K562 (cell line): ENCODE results near the gene MMP15. TPM values are rescaled to one million over a fixed set of nuclear protein-coding genes. Genes with fewer than 3 reads are reported as not detected.

Source experiments
- ATAC-seq: fragments of 200-7000 bp; cut with Tn5 transposase; 3 replicates; pipeline ENCODE4 v1.9.1; 2020; ENCODE audit warnings: moderate library complexity
- BruUV-seq: library from RNA; stranded (reverse); fragments of 400-500 nt; replicated peaks from 2 replicates; lab custom pipeline; 2021; lab: Mats Ljungman, UMichigan
- CTCF ChIA-PET: fragments of 300-600 bp; formaldehyde crosslinking; extraction: SDS; loops from one replicate; lab custom pipeline; 2021; ENCODE audit warnings: low intra/inter-chr PET ratio; lab: Yijun Ruan, JAX
- POLR2A ChIA-PET: fragments of 300-600, 350-650 bp; sonication (Branson Sonifier 250); formaldehyde crosslinking; extraction: SDS; loops from one replicate; lab custom pipeline; 2021; ENCODE audit warnings: antibody characterized with exemption, inconsistent platforms; lab: Yijun Ruan, JAX
- DNase-seq, 4 experiments: peaks; one replicate each; pipeline versions ENCODE4 v3.0.0 to v3.0.0-alpha.2; 2011 to 2018; ENCODE audit warnings: low spot score in 3 of 4, mixed read lengths in 3 of 4; ENCODE audit errors: extremely low read depth in 1 of 4
- FAIRE-seq: peaks from 2 replicates; lab custom pipeline; 2011; peaks lifted over from hg19 to GRCh38; lab: Jason Lieb, UNC
- H2AFZ ChIP-seq: 2 replicates; pipeline ENCODE4 v1.6.0; 2011; ENCODE audit warnings: low read depth, low read length, control low read depth, inconsistent platforms
- H3K27ac ChIP-seq: fragments of 200-600 bp; 3 replicates; pipeline ENCODE4 v1.8.0; 2011; ENCODE audit warnings: low read depth, mild to moderate bottlenecking, control low read depth, inconsistent platforms, low read length, moderate library complexity, mixed read lengths; ENCODE audit errors: extremely low read depth
- H3K27me3 ChIP-seq, 2 experiments: fragments of 300-600 bp in 1 of 2; 2 replicates in 1 of 2; 3 replicates in 1 of 2; pipeline versions ENCODE4 v1.6.0 to v1.8.0; 2011; ENCODE audit warnings: inconsistent platforms in 2 of 2, low read length in 2 of 2, mild to moderate bottlenecking in 1 of 2, mixed read lengths in 1 of 2, moderate library complexity in 1 of 2; ENCODE audit not compliant: control insufficient read depth in 2 of 2, insufficient read depth in 2 of 2
- H3K36me3 ChIP-seq: fragments of 300-600 bp; 3 replicates; pipeline ENCODE4 v1.8.0; 2011; ENCODE audit warnings: mild to moderate bottlenecking, low read length, inconsistent platforms; ENCODE audit not compliant: control insufficient read depth, insufficient read depth
- H3K4me1 ChIP-seq, 2 experiments: fragments of 200-600 bp in 1 of 2; replicated peaks in 1 of 2; 2 replicates in 1 of 2; 3 replicates in 1 of 2; pipeline versions ENCODE4 v1.5.1 to v1.8.0; 2011; ENCODE audit warnings: inconsistent platforms in 2 of 2, low read length in 2 of 2, mild to moderate bottlenecking in 1 of 2, mixed read lengths in 1 of 2, moderate library complexity in 1 of 2; ENCODE audit not compliant: control insufficient read depth in 2 of 2, insufficient read depth in 2 of 2
- H3K4me2 ChIP-seq: 2 replicates; pipeline ENCODE4 v1.6.1; 2011; ENCODE audit warnings: low read length, control low read depth, inconsistent platforms, mixed read lengths; ENCODE audit not compliant: insufficient read depth
- H3K4me3 ChIP-seq: fragments of 200-600 bp; sonication (generic), shearing (Covaris generic); 2 replicates; pipeline ENCODE4 v1.5.1; 2016; ENCODE audit warnings: control low read depth, inconsistent platforms
- H3K79me2 ChIP-seq: fragments of 200-600 bp; 3 replicates; pipeline ENCODE4 v1.8.0; 2011; ENCODE audit warnings: low read length, inconsistent platforms; ENCODE audit not compliant: control insufficient read depth, insufficient read depth
- H3K9ac ChIP-seq, 2 experiments: 2 replicates each; pipeline versions ENCODE4 v1.6.0 to v1.6.1; 2011; ENCODE audit warnings: low read depth in 2 of 2, low read length in 2 of 2, control low read depth in 1 of 2, inconsistent platforms in 1 of 2, mild to moderate bottlenecking in 1 of 2, mixed read lengths in 1 of 2; ENCODE audit not compliant: insufficient read depth in 1 of 2
- H3K9me1 ChIP-seq: one replicate; pipeline ENCODE4 v1.6.0; 2011; ENCODE audit warnings: inconsistent platforms, mild to moderate bottlenecking, low read length, moderate library complexity; ENCODE audit not compliant: control insufficient read depth, insufficient read depth
- H3K9me3 ChIP-seq: replicated peaks from 2 replicates; pipeline ENCODE4 v1.5.1; 2011; ENCODE audit warnings: low read depth, low read length, inconsistent platforms; ENCODE audit not compliant: control insufficient read depth, insufficient read depth
- H4K20me1 ChIP-seq: replicated peaks from 2 replicates; pipeline ENCODE4 v1.6.1; 2011; ENCODE audit warnings: low read length, inconsistent platforms, mixed read lengths; ENCODE audit not compliant: control insufficient read depth, insufficient read depth
- CREB5 ChIP-seq: fragments of 250-450 bp; sonication (Bioruptor Pico); IDR thresholded peaks from 2 replicates; pipeline ENCODE4 v1.5.0; 2020; ENCODE audit warnings: mild to moderate bottlenecking
- CXXC5 ChIP-seq: fragments of 250-450 bp; sonication (Bioruptor Pico); IDR thresholded peaks from 2 replicates; pipeline ENCODE4 v1.8.0; 2022; ENCODE audit warnings: inconsistent platforms, mild to moderate bottlenecking, moderate library complexity
- L3MBTL2 ChIP-seq: fragments of 450-650 bp; IDR thresholded peaks from 2 replicates; pipeline ENCODE4 v1.6.1; 2016; ENCODE audit warnings: mild to moderate bottlenecking, moderate library complexity
- LEF1 ChIP-seq: fragments of 450-650 bp; IDR thresholded peaks from 2 replicates; pipeline ENCODE4 v1.6.1; 2016; ENCODE audit warnings: mild to moderate bottlenecking
- MCM3 ChIP-seq: fragments of 450-650 bp; IDR thresholded peaks from 2 replicates; pipeline ENCODE4 v1.6.1; 2016
- MTA2 ChIP-seq: fragments of 450-650 bp; IDR thresholded peaks from 2 replicates; pipeline ENCODE4 v1.6.1; 2016; ENCODE audit warnings: low read depth
- MYC ChIP-seq, 2 experiments: fragments of 250-450 bp in 1 of 2; sonication (Bioruptor Pico) in 1 of 2; IDR thresholded peaks; 2 replicates each; pipeline versions ENCODE4 v1.5.1 to v1.6.1; 2012 to 2021; ENCODE audit warnings: low read depth in 2 of 2, borderline replicate concordance in 1 of 2, improper control_type of control experiment in 1 of 2, low read length in 1 of 2, mild to moderate bottlenecking in 1 of 2, moderate library complexity in 1 of 2
- NEUROD1 ChIP-seq: fragments of 150-350 bp; IDR thresholded peaks from 2 replicates; pipeline ENCODE4 v1.6.1; 2014; ENCODE audit warnings: borderline replicate concordance, low read length, low read depth; ENCODE audit not compliant: partially characterized antibody
- NFIC ChIP-seq: fragments of 450-650 bp; IDR thresholded peaks from 2 replicates; pipeline ENCODE4 v1.6.1; 2017; ENCODE audit warnings: mild to moderate bottlenecking, inconsistent platforms
- POLR2AphosphoS5 ChIP-seq: IDR thresholded peaks from 2 replicates; pipeline ENCODE4 v1.6.1; 2011; ENCODE audit warnings: mild to moderate bottlenecking, low read depth, low read length, moderate library complexity; ENCODE audit not compliant: control insufficient read depth, insufficient read depth
- RHOXF2B ChIP-seq: fragments of 250-450 bp; sonication (Bioruptor Pico); conservative IDR thresholded peaks from 2 replicates; pipeline ENCODE4 v1.5.1; 2021
- RNF2 ChIP-seq: sonication (generic); IDR thresholded peaks from 2 replicates; pipeline ENCODE4 v1.6.1; 2016
- SMARCC2 ChIP-seq: fragments of 450-650 bp; IDR thresholded peaks from 2 replicates; pipeline ENCODE4 v1.6.1; 2017; ENCODE audit warnings: antibody characterized with exemption, moderate library complexity, mild to moderate bottlenecking, low read depth
- SPI1 ChIP-seq: IDR thresholded peaks from 2 replicates; pipeline ENCODE4 v1.6.1; 2011; ENCODE audit warnings: low read depth, low read length, control low read depth, borderline replicate concordance
- TEAD4 ChIP-seq, 2 experiments: sonication (generic) in 1 of 2; formaldehyde crosslinking in 1 of 2; IDR thresholded peaks; 2 replicates each; pipeline versions ENCODE4 v1.6.1 to v1.8.0; 2012 to 2022; ENCODE audit warnings: borderline replicate concordance in 1 of 2, inconsistent platforms in 1 of 2, low read length in 1 of 2, mild to moderate bottlenecking in 1 of 2, missing genetic modification reagents in 1 of 2
- TSC22D4 ChIP-seq: fragments of 450-650 bp; IDR thresholded peaks from 2 replicates; pipeline ENCODE4 v1.6.1; 2016; ENCODE audit warnings: missing genetic modification characterization, missing biosample characterization, control low read depth
- XRCC3 ChIP-seq: fragments of 450-650 bp; IDR thresholded peaks from 2 replicates; pipeline ENCODE4 v1.6.1; 2017; ENCODE audit warnings: mild to moderate bottlenecking, moderate library complexity
- YY1 ChIP-seq, 3 experiments: IDR thresholded peaks; 2 replicates each; pipeline ENCODE4 v1.6.1; 2011; ENCODE audit warnings: low read length in 2 of 3, mild to moderate bottlenecking in 2 of 3, moderate library complexity in 2 of 3, borderline replicate concordance in 1 of 3, control low read depth in 1 of 3, low read depth in 1 of 3; ENCODE audit not compliant: insufficient read depth in 3 of 3, insufficient replicate concordance in 2 of 3, control insufficient read depth in 1 of 3, insufficient read length in 1 of 3; ENCODE audit errors: extremely low read depth in 1 of 3
- ZBTB17 ChIP-seq: fragments of 450-650 bp; formaldehyde crosslinking; IDR thresholded peaks from 2 replicates; pipeline ENCODE4 v1.4.0; 2020; ENCODE audit warnings: mild to moderate bottlenecking
- ZBTB5 ChIP-seq: fragments of 450-650 bp; IDR thresholded peaks from 2 replicates; pipeline ENCODE4 v1.6.1; 2017; ENCODE audit warnings: antibody characterized with exemption
- ZNF316 ChIP-seq: fragments of 450-650 bp; IDR thresholded peaks from 2 replicates; pipeline ENCODE4 v1.6.1; 2016
- WGBS: fragments of 100-300 bp; shearing (Covaris generic); methylation state at CpG from one replicate; pipeline ENCODE4 v1.1.6; 2016; ENCODE audit warnings: low coverage, mixed read lengths; ENCODE audit not compliant: insufficient coverage; ENCODE audit errors: missing lambda C conversion rate; 5-methylcytosine and 5-hydroxymethylcytosine counted together
- in situ Hi-C: fragments of 300-500 bp; cut with MboI; formaldehyde crosslinking; loops from 4 replicates; pipeline ENCODE4 v1.15.0; 2018; ENCODE audit warnings: inconsistent platforms, mixed read lengths
- intact Hi-C: fragments of 100-400 bp; cut with micrococcal nuclease; formaldehyde crosslinking; loops from 2 replicates; pipeline ENCODE4 v1.14.2; 2022
- polyA plus RNA-seq, 8 experiments: library from polyadenylated mRNA; depleted of rRNA in 4 of 8; stranded (reverse) in 5 of 8; unstranded in 3 of 8; fragments of >200 nt; fragmentation: Nextera tagmentation in 2 of 8; fragmentation: Illumina TruSeq in 1 of 8; extraction: Ambion mirVana in 2 of 8; extraction: Trizol in 1 of 8; gene quantifications; 2 replicates each; pipeline versions ENCODE4 v1.2.1 to v1.2.3, GENCODE V29; 2011 to 2014; ENCODE audit warnings: inconsistent platforms in 1 of 8, missing spikeins in 1 of 8
- total RNA-seq, 7 experiments: library from RNA; depleted of rRNA in 6 of 7; stranded (reverse); fragments of >200 nt in 6 of 7; fragmentation: Illumina TruSeq in 2 of 7; extraction: Trizol in 2 of 7; gene quantifications; 2 replicates each; pipeline versions ENCODE4 v1.2.1 to v1.2.3, GENCODE V29; 2011 to 2021; ENCODE audit warnings: low replicate concordance in 1 of 7

Gene MMP15
- total and polyA plus RNA-seq, 9 of the 15 experiments (the other 6 are each of a cell fraction or from before 2014, with no cell fraction given): 0.01 to 20.4 (median 5.5) TPM

- DNase-seq (peak; percentile 93 to 97 (median 94)), ATAC-seq (peak; percentile 97), FAIRE-seq (peak; percentile 100)
- intact Hi-C loops (no loop called here), in situ Hi-C loops (no loop called here)
- Histone ChIP-seq H3K79me2 (no peaks in the 10 kb centered on the region), H3K9me3 (no peaks in the 10 kb centered on the region), H3K9me1 (peaks cover 6% of the 10 kb centered on the region), H3K4me3 (no peak overlapping the region), H3K4me2 (peak overlapping the region; percentile 74), H3K4me1 (peaks cover 28 to 42% of the 10 kb centered on the region in 2 experiments), H2AFZ (peak overlapping the region; percentile 88), H3K27me3 (no peaks in the 10 kb centered on the region), H3K9ac (peak overlapping the region; percentile 56 to 80), H3K36me3 (no peaks in the 10 kb centered on the region), H3K27ac (peak overlapping the region; percentile 74), H4K20me1 (no peaks in the 10 kb centered on the region)
- ChIA-PET POLR2A (interaction anchor here (0.6 to 2.4 kb wide), 6 partner anchors 9 to 301 kb away, joined by 3 to 18 read pairs (median 3); partner anchors contain the start of gene USB1), CTCF (no interaction called here)
- BruUV-seq: no TSS peak
- WGBS: 0% methylated on average over 1 of the region's 2 CpGs
- TF ChIP-seq POLR2AphosphoS5: peak; percentile 98
- TF ChIP-seq L3MBTL2: no peak
- no peak for TF ChIP-seq CREB5 (CRISPR knock-in tag)
- peak; percentile 82 for TF ChIP-seq LEF1
- TF ChIP-seq RHOXF2B (CRISPR knock-in tag): no peak
- no peak for TF ChIP-seq ZBTB17 (CRISPR knock-in tag)
- TF ChIP-seq SPI1: peak; percentile 84
- TF ChIP-seq NEUROD1: peak; percentile 92
- TF ChIP-seq CXXC5 (CRISPR knock-in tag): no peak
- no peak for TF ChIP-seq TSC22D4 (tag)
- TF ChIP-seq RNF2: peak; percentile 62; the same call in 1 of the 2 replicates
- TF ChIP-seq ZBTB5: no peak
- TF ChIP-seq MYC (IDR thresholded peaks at IDR 0.05; ENCODE audit: low read depth, low read length): peak; percentile 46; the same call in 1 of the 2 replicates
- no peak for TF ChIP-seq MYC (CRISPR knock-in tag; IDR thresholded peaks at IDR 0.05; ENCODE audit: borderline replicate concordance, low read depth)
- TF ChIP-seq YY1 (IDR thresholded peaks at IDR 0.05; ENCODE audit: borderline replicate concordance in 1 of 3, control insufficient read depth in 1 of 3, extremely low read depth in 1 of 3, insufficient read depth in 3 of 3, insufficient read length in 1 of 3, insufficient replicate concordance in 2 of 3, low read depth in 1 of 3, low read length in 2 of 3): peak in 2 of 3 experiments; percentile 59 to 72
- TF ChIP-seq MCM3: no peak
- no peak for TF ChIP-seq XRCC3
- peak; percentile 95 for TF ChIP-seq SMARCC2
- TF ChIP-seq ZNF316: 0 out of 2 replicates have a peak, but pooled peaks have one; percentile 38
- peak; percentile 82 for TF ChIP-seq NFIC
- TF ChIP-seq MTA2: peak; percentile 92
- peak; percentile 94 for TF ChIP-seq TEAD4 (IDR thresholded peaks at IDR 0.05; ENCODE audit: low read length)
- TF ChIP-seq TEAD4 (CRISPR knock-in tag; IDR thresholded peaks at IDR 0.05; ENCODE audit: borderline replicate concordance): no peak
Measured at GRCh38 chr16:57976331-57976796, 49.2 kb upstream of the MMP15 start.
